ENCODE data around the gene ANAPC16.
"Not testable (repeated sequence)": the region's sequence is repeated elsewhere in the genome, so short reads cannot be mapped to it uniquely, and the experiment has no call there.

Gene ANAPC16

DNA sequence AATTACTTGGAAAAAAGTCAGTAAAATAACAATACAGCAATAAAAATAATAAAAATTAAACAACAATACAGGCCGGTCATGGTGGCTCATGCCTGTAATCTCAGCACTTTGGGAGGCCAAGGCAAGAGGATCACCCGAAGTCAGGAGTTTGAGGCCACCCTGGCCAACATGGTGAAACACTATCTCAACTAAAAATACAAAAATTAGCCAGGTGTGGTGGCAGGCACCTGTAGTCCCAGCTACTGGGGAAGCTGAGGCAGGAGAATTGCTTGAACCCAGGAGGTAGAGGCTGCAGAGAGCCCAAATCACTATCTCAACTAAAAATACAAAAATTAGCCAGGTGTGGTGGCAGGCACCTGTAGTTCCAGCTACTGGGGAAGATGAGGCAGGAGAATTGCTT lies 4.0 kb upstream of the ANAPC16 start:
- not testable (repeated sequence) for DNase-seq (ENCODE audit: low spot score)

DNA sequence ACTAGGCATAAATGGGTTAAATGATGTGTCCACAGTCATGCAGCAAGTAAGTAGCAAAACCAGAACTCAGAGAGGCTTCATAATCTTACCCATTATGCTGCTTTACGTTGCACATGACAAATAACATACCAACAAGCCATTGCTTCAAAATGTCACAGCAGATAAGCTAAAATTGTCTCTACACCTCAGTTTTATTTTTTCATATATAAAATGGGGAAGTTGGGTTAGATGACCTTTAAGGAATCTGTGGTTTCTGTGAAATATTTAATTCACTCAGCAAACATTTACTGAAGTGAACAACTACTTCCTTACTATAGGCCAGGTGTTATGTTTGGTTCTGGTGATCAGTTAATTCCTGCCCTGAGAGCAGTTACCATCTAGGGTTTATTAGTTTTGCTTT lies 2.5 kb downstream of the ANAPC16 start:
- no peak for DNase-seq (ENCODE audit: low spot score)

DNA sequence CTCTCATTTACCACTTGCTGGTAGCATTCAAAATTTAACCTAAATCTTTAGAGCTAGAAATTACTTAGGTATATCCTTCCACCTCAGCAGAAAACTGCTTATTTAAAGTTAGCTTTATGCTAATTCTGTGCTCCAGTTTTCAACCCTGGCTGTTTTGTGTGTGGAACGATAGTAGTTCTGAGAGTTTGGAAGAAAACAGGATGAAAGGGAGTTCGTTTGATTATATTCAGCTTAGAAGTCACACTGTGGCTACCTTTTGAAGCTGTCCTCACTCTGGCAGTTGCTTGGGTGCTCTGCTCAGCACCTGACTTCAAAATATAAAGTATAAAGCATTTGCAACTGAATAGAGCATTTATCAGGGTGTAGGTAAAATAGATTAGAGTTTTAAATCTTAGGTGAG lies 2.9 kb downstream of the ANAPC16 start:
- DNase-seq (ENCODE audit: low spot score) = no peak

DNA sequence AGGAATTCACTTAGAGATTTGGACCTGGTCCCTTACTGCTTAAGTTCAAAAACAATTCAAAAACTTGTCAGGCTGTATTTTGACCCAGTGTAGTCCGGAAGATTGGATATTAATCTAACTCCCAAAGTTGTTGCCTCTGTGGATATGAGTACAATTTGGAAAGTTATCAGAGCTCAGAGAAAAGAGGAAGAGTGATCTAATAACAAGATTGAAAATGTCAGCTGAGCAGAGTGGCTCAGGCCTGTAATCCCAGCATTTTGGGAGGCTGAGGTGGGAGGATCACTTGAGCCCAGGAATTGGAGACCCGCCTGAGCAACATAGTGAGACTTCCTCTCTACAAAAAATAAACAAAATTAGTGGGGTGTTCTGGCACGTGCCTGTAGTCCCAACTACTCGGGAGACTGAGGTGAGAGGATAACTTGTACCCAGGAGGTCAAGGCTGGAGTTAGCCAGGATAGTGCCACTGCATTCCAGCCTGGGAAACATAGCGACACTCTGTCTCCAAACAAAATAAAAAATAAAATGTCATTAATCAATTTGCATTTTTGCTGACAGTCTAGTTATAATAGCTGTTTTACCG lies 3.5 kb downstream of the ANAPC16 start:
- no peak for DNase-seq (ENCODE audit: low spot score)

DNA sequence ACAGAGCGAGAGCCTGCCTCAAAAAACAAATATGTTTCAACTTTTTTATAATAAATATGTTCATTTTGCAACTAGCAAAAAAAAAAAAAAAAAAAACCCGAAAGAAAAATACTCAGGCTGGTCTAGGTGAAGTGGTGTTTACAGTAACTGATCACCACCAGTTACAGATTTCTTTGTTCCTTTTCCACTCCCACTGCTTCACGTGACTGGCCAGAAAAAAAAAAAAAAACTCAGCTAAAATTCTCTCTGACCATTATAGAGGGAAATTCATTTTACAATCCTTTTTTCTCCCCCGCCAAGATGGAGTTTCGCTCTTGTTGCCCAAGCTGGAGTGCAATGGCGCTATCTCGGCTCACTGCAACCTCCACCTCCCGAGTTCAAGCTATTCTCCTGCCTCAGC lies 4.8 kb downstream of the ANAPC16 start:
- no peak for DNase-seq (ENCODE audit: low spot score)

DNA sequence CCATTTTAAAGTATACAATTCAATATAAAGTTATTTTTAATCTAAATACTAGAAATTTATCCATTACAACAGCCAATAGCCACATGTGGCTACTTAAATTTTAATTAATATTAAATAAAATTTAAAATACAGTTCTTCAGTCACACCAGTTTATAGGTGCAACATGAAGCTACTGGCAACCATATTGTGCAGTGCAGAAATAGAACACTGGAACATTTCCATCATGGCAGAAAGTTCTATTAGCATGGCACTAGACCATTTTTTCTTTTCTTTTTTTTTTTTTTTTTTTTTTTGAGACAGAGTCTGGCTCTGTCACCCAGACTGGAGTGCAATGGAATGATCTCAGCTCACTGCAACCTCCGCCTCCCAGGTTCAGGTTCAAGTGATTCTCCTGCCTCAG lies 5.5 kb downstream of the ANAPC16 start:
- DNase-seq (ENCODE audit: low spot score) = no peak

DNA sequence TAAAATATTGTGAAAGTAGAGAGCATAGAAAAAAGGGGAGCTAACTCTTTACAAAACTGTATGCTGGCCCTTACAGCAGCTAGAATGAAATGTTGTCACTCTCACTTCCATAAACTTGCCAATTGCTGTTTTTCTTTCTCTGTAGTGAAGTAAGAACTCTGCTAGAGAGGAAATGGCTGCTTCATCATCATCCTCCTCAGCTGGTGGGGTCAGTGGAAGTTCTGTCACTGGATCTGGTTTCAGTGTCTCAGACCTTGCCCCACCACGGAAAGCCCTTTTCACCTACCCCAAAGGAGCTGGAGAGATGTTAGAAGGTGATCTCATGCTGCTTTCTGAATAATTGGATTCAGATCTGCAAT lies 7.9 kb downstream of the ANAPC16 start:
- DNase-seq (ENCODE audit: low spot score) = no peak

DNA sequence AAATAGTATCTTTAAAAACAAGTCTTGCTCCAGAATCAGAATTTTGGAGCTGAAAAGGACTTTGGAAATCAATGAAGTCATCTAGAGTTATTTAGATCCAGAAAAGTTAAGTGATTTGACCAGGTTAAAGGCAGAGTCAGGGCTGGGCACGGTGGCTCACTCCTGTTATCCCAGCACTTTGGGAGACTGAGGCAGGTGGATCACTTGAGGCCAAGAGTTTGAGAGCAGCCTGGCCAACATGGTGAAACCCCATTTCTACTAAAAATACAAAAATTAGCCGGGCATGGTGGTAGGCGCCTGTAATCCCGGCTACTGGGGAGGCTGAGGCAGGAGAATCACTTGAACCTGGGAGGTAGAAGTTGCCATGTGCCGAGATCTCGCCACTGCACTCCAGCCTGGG lies 8.4 kb downstream of the ANAPC16 start:
- not testable (repeated sequence) for DNase-seq (ENCODE audit: low spot score)

DNA sequence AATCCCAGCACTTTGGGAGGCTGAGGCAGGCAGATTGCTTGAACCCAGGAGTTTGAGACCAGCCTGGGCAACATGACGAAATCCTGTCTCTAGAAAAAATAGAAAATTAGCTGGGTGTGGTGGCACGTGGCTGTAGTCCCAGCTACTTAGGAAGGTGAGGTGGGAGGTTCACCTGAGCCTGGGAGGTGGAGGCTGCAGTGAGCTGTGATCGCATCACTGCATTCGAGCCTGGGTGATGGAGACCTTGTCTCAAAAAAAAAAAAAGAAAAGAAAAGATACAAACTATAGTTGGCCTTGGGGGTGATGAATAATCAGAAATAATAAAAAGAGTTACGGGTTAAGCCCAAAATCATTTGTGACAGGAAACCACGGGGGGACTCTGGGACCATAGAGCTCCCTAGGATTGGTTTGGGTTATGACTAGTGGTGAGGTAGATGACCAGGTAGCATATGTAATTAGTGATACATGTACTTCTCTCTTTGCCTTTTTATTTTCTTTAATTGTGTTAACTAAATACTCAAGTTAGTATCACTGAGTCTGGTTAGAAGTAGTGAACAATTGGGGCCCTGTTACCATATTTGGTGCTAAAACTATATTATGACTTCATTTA lies 10.7 kb downstream of the ANAPC16 start:
- no peak for DNase-seq (ENCODE audit: low spot score)

DNA sequence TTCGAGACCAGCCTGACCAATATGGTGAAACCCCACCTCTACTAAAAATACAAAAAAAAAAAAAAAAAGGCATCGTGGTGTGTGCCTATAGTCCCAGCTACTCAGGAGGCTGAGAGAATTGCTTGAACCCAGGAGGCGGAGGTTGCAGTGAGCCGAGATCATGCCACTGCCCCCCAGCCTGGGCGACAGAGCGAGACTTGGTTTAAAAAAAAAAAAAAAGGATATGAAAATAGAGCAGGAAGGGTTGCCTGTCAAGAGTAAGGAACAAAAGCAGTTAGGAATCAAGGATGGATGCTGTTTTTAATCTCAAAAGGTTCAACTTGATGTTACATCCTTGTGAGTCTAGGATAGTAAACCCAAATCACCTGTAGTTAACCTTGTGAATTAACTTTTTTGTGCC lies 12.0 kb downstream of the ANAPC16 start:
- no peak for DNase-seq (ENCODE audit: low spot score)

DNA sequence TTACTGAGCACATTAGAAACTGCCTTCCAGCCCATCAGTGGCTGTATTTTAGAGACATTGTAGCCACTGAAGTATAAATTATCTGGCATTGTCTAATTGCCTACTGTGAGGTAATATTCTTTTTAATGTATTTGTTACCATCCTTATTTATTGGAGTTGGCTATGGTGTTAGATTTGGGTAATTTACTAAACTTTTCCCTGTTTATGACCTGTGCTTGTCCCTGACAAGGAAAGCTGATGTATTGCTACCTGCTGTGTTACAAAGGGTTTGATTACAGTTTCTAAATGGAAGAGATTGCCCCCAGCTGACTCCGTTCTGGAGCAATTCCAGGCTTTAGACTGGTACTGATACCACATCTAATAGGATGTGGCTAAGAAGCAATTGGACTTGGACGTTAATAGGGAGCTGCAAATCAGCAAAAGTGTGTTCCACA lies 12.5 kb downstream of the ANAPC16 start:
- DNase-seq (ENCODE audit: low spot score) = no peak

DNA sequence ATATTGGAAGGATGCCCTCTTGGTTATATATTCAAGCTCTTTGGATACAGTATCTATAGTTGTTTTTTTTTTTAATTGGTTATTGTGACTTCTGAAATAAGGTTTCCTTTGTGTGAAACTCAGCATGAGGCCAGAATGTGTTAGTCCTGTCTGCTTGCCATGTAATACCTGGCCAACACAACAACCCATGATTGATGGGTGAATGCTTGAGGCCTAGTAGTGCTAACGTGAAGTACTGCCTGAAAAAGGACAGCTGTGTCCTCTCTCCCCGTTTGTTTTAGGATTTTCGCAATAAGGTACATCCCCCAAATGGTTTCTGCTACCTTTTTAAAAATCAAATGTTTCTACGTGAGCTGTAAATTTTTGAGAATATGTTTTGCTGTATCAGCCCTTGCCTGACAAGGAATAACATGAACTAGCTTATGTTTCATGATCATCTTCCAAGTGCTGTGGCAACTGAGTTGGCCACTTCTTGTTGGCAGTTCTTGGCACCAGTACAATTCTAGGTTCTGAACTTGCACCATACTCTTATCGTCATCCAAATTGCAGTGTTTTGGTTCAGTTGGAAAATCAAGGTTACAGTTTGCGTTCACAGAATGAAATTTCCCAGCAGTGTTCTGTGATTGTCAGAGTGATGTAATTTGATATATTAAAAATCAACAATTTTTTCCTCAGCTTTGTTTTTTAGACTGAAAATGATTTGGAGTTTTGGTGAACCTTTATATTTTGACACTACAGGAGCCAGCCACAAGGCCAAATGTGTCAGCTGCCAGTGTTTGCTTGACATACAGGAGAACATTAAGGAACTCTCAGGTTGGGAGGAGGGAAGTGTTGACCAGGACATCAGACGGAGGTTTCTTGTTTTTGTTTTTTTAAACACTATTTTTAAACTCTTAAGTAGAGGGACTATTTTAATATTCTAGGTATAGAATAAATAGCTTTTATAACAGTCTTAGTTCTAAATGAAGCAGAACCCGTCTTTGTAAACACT lies 13.7 kb downstream of the ANAPC16 start:
- no peak for DNase-seq (ENCODE audit: low spot score)

DNA sequence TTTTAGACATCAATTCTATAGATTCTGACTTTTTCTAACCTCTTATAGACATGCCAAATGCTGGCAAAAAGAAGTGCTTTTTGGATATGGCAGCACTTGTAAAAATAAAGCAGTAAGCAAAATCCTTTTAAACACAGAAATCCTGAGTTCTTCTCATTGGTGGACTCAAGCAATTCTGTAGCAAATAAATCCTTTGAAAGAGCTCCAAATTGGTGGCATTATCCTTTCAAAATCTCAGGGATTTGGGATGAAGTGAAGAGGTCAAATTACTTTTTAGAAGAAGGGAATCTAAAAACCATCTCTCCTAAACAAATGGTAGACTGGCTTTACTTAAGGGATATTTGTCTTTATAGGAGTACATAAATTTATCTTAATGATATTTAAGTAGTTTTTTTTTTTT lies 17.8 kb downstream of the ANAPC16 start:
- no peak for DNase-seq (ENCODE audit: low spot score)

DNA sequence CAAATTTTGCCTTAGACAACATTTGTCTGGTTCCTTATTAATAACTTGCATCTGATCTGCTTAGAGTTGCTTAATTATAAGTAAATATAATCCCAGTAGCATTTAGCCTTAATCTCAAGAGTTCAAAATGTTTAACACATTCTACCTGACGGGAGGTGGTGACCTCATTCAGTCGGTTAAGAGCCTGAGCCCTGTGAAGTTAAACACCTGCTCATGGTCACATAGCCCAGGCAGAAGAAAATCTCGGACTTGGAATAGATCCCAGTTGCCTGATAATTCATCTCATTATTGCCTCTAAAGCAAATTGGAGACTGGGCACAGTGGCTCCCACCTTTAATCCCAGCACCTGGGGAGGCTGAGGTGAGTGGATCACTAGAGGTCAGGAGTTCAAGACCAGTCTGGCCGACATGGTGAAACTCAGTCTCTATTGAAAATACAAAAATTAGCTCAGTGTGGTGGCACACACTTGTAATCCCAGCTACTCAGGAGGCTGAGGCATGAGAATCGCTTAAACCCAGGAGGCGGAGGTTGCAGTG lies 18.8 kb downstream of the ANAPC16 start:
- no peak for DNase-seq (ENCODE audit: low spot score)

DNA sequence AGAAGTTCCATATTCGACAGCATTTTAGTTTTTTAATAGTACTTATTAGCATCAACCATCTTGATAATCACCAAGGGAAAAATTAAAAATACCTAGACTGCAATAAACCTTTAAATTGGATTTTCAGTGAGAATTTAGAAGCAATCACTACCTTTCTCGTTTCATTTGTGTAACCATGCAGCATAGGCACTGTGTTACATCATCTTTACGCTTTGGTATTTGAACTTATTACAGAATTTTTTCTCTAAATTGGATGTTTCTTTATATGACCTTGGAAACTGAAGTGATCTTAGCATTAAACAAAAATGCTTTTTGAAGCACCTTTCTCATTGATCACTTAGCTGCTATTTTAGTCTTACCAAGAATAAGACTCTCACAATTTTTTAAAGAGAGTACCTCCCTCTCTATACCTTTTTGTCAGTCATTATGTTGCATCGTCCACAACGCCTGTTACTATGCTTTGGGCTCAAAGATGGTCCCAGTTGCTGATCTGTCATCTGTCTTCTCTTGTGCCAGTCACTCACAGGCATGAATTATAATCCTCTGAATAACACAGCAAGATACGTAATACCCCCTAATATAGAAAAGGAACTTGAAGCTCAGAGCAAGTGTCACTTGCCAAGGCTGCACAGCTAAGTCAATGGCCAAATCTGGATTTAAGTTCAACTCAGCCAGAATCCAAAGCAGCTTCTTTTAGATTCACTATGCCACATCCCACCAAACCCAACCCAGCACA lies 19.9 kb downstream of the ANAPC16 start:
- no peak for DNase-seq (ENCODE audit: low spot score)

DNA sequence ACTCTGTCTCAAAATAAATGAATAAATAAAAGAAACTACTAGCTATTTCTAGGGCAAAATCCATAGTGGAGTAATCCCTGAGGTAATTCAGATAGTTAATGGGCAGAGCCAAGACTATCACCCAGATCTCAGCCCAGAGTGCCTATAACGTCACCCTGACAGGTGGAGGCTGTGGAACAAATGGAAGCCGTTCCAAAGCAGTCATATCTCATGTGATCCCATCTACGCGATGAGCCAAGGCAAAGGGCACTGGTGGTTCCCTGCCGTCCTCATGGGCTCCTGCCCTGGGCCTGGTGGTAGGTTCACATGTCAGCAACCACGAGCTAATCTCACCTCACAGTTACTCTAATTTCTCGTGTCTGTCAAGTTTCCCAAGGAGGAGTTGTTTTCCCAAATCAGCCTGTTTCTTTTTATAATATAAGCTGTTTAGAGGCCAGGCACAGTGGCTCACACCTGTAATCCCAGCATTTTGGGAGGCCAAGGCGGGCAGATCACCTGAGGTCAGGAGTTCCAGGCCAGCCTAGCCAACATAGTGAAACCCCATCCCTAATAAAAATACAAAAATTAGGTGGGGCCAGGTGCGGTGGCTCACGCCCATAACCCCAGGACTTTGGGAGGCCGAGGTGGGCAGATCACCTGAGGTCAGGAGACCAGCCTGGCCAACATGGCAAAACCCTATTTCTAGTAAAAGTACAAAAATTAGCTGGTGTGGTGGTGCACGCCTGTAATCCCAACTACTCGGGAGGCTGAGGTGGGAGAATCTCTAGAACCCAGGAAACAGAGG lies 22.8 kb downstream of the ANAPC16 start:
- DNase-seq (ENCODE audit: low spot score) = no peak

DNA sequence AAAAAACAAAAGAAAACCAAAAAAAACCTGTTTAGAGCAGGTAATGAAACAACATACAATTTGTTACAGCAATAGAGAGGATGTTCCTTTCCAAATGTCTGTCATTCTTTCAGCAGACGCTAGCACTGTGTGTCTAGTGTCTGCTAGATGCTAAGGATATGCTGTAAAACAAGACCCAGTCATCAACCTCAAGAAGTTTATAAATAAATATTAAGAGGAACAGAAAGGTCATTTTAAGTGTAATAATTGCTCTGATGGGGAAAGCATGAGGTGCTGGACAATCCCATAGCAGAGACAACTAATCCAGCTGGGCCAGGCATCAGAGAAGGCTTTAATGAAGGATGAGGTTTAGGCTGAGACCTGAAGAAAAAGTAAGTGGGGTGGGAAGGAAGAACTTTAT lies 23.6 kb downstream of the ANAPC16 start:
- DNase-seq (ENCODE audit: low spot score) = no peak

DNA sequence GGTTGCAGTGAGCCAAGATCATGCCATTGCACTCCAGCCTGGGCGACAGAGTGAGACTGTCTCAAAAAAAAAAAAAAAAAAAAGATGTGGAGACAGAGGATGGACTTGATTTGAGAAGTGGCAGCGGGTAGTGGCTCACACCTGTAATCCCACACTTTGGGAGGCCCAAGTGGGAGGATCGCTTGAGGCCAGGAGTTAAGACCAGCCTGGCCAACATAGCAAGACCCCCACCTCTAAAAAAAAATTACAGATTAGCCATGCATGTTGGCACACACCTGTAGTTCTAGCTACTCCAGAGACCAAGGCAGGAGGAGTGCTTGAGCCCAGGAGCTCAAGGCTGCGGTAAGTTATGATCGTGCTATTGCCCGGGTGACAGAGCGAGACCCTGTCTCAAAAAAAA lies 24.6 kb downstream of the ANAPC16 start:
- DNase-seq (ENCODE audit: low spot score) = no peak

DNA sequence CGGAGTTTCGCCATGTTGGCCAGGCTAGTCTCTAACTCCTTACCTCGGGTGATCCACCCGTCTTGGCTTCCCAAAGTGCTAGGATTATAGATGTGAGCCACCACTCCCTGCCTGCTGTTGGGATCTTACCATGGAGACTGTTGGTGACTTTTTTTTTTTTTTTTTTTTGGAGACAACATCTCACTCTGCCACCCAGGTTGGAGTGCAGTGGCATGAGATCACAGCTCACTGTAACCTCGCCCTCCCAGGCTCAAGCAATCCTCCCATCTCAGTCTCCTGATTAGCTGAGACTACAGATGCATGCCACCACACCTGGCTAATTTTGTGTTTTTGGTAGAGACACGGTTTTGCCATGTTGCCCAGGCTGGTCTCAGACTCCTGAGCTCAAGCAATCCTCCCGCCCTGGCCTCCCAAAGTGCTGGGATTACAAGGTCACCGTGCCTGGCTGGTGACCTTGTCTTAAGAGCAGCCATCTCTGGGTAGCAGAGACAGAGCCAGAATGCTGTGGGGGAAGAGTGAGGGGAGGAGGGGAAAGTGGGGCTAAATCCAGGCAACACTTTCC lies 26.0 kb downstream of the ANAPC16 start:
- no peak for DNase-seq (ENCODE audit: low spot score)

DNA sequence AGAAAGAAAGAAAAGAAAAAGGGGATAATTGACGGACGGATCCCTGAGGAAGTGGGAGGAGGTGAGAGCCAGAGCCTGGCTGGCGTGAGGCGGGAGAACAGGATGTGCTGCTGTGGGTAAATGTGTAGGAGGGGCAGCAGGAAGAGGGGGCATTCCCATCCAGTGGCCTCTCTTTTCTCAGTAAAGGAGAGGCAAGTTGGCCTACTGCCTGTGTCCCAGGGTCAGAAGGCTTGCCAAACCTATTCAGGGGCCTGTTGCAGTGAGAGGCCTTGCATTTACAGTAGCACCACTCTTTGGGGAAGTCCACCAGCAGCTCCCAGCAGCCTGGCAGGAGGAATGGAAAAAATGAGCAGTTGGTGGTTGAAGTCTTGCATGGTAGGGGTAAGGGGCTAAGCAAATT lies 26.9 kb downstream of the ANAPC16 start:
- no peak for DNase-seq (ENCODE audit: low spot score)

DNA sequence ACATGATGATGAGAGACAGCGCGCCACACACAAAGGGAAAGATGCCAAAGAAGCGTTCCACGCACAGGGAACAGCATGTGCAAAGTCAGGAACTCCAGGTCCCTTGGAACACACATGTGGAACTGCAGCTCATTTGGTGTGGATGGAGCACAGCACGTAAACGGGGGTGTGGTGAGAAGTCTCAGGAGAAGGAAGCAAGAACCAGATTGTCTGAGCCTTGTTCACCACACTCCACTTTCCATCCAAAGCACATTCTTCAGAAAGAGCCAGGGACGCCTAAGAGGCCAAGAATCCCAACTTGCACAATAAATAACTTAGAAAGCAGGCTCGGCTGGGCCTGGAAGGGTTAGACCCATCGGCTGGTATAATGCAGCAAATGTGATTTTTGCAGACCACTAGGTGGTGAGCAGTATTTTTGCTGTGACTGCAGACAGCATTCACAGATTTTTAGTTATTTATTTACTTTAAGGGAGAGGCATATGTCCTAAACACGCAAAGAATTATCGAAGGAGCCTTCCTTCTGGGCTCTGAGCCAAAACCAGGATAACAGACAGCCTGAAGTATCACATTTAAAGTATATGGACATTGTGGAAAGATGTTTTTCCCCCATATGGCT lies 28.1 kb downstream of the ANAPC16 start:
- peak; percentile 88 for DNase-seq (ENCODE audit: low spot score)

Measured in LoVo (cell line).